Ishikawa (cell line): Measurements from ENCODE around the gene CCDC6.

ENCODE experiments used
- EGR1 ChIP-seq: IDR thresholded peaks from 2 replicates; pipeline ENCODE4 v1.6.1; 2012
- EP300 ChIP-seq: IDR thresholded peaks from 2 replicates; pipeline ENCODE4 v1.6.1; 2012; ENCODE audit warnings: borderline replicate concordance
- NFIC ChIP-seq: IDR thresholded peaks from 2 replicates; pipeline ENCODE4 v1.6.1; 2012
- TEAD4 ChIP-seq: IDR thresholded peaks from 2 replicates; pipeline ENCODE4 v1.6.1; 2012

DNA sequence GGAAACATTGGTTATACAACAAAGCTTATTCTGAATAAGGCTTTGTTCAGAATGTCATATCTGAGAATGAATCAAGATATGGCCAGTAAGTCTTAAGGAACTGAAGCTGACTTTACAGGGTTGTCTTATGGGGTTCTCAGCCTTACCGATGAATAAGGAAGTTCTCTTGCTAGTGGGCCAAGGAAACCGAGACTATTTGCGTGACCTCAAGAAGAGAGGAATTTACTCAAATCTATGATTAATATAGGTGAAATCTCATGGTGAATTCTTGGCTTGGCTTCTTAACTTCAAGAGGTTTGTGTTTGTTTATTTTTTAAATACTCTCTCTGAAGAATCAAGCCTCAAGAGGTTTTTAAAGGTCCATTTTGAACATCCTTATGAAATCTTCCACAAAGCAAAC, 148.4 kb downstream of the CCDC6 start:
- TF ChIP-seq EGR1 (no peak), EP300 (no peak), NFIC (no peak), TEAD4 (no peak)
